Effector memory CD8-positive, alpha-beta T cell (primary cell): ENCODE results near the gene COMTD1.
"Not testable (repeated sequence)": the region's sequence is repeated elsewhere in the genome, so short reads cannot be mapped to it uniquely, and the experiment has no call there.

ENCODE experiments used
- ATAC-seq: fragments of 150-1000 bp; cut with Tn5 transposase; replicated peaks from 2 replicates; pipeline ENCODE4 v1.10.0; 2021; ENCODE audit warnings: mild to moderate bottlenecking, moderate library complexity
- DNase-seq, 3 experiments: peaks; one replicate each; pipeline ENCODE4 v3.0.0; 2021
- H3K27ac Mint-ChIP-seq, 2 donors: one replicate each; pipeline ENCODE4 v1.8.0; 2022; ENCODE audit warnings: mild to moderate bottlenecking in 2 of 2, mixed read lengths in 2 of 2, moderate library complexity in 2 of 2
- H3K27me3 Mint-ChIP-seq, 2 donors: one replicate each; pipeline ENCODE4 v1.8.0; 2022; ENCODE audit warnings: mixed read lengths in 2 of 2
- H3K36me3 Mint-ChIP-seq: one replicate; pipeline ENCODE4 v1.8.0; 2022; ENCODE audit warnings: mild to moderate bottlenecking, moderate library complexity, mixed read lengths; ENCODE audit not compliant: insufficient read depth
- H3K4me1 Mint-ChIP-seq, 2 donors: one replicate each; pipeline ENCODE4 v1.8.0; 2022; ENCODE audit warnings: low read depth in 2 of 2, mixed read lengths in 2 of 2
- H3K4me3 Mint-ChIP-seq, 2 donors: one replicate each; pipeline ENCODE4 v1.8.0; 2022; ENCODE audit warnings: mild to moderate bottlenecking in 2 of 2, mixed read lengths in 2 of 2, moderate library complexity in 2 of 2
- H3K9me3 Mint-ChIP-seq, 2 donors: one replicate each; pipeline ENCODE4 v1.8.0; 2022; ENCODE audit warnings: mixed read lengths in 2 of 2

Gene COMTD1

DNA sequence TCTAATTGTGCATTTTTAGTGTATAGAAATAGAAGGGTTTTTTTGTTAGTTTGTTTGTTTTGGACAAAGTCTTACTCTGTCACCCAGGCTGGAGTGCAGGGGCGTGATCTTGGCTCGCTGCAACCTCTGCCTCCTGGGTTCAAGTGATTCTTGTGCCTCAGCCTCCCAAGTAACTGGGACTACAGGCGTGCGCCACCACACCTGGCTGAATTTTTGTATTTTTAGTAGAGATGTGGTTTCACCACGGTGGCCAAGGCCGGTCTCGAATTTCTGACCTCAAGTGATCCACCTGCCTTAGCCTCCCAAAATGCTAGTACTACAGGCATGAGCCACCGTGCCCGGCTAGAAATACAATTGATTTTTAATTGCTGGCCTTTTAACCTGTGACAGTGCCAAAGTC is 47.2 kb downstream of the COMTD1 start:
- ATAC-seq, H3K4me3 Mint-ChIP-seq, H3K27me3 Mint-ChIP-seq, H3K4me1 Mint-ChIP-seq, H3K36me3 Mint-ChIP-seq, H3K9me3 Mint-ChIP-seq, DNase-seq: not testable (repeated sequence)
- peak overlapping the region; percentile 55 to 83 for H3K27ac Mint-ChIP-seq

DNA sequence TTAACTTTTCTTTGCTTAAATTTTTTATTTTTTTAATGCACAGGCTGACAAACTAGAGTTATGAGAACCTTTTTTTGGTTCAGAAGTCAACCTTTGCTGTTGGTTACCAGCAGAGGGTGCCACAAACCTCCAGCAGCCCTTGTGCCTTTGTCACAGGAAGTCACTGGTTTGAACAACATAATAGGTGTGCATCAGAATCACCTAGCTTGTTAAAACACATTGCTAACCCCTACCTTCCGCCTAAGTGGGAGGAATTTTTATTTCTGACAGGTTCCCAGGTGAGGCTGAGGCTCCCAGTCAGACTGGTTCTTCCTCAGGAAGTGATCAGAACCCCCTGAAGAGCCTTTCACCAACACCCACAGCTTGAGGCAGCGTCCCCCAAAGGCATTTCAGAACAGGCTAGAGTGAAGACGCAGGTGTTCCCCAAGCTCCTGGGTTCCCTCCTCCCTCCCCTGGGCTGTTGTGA is 47.8 kb downstream of the COMTD1 start:
- peak overlapping the region; percentile 55 to 83 for H3K27ac Mint-ChIP-seq
- H3K27me3 Mint-ChIP-seq, result no peaks in the 10 kb centered on the region
- ATAC-seq, result peak; percentile 98
- peaks cover 6% of the 10 kb centered on the region for H3K36me3 Mint-ChIP-seq
- peak; percentile 63 to 70 (median 66) for DNase-seq
- peak overlapping the region in 1 of 2 donors; percentile 17 for H3K4me3 Mint-ChIP-seq
- H3K9me3 Mint-ChIP-seq, result no peaks in the 10 kb centered on the region
- H3K4me1 Mint-ChIP-seq, result peaks cover 3 to 10% of the 10 kb centered on the region in 2 donors

DNA sequence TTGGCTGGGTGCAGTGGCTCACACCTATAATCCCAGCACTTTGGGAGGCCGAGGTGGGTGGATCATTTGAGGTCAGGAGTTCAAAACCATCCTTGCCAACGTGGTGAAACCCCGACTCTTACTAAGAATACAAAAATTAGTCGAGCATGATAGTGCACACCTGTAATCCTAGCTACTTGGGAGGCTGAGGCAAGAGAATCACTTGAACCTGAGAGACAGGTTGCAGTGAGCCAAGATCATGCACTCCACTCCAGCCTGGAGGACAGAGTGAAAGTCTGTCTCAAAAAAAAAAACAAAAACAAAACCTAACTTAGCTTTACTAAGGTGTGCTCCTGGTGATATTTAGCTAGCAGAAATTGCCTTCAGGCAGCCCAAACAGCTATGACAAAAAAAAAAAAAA is 49.4 kb downstream of the COMTD1 start:
- no peaks in the 10 kb centered on the region for H3K27me3 Mint-ChIP-seq
- peak overlapping the region in 1 of 2 donors; percentile 46 for H3K27ac Mint-ChIP-seq
- no peak overlapping the region for H3K4me3 Mint-ChIP-seq
- H3K9me3 Mint-ChIP-seq, result no peaks in the 10 kb centered on the region
- DNase-seq, result no peak
- no peak for ATAC-seq
- H3K4me1 Mint-ChIP-seq, result peaks cover 3 to 10% of the 10 kb centered on the region in 2 donors
- peaks cover 13% of the 10 kb centered on the region for H3K36me3 Mint-ChIP-seq
